Colonic mucosa (tissue), 4 donors: Measurements from ENCODE around the gene TGFBR3. TPM values are rescaled to one million over a fixed set of nuclear protein-coding genes. Genes with fewer than 3 reads are reported as not detected.

ENCODE experiments used
- DNase-seq: peaks from one replicate; pipeline ENCODE4 v3.0.0-alpha.2; 2020
- H3K27ac ChIP-seq: fragments of 200-600 bp; one replicate; pipeline ENCODE4 v1.8.0; 2021
- H3K27me3 ChIP-seq: fragments of 200-600 bp; one replicate; pipeline ENCODE4 v1.8.0; 2021
- H3K36me3 ChIP-seq: fragments of 200-600 bp; one replicate; pipeline ENCODE4 v1.8.0; 2021
- H3K4me1 ChIP-seq: fragments of 200-600 bp; one replicate; pipeline ENCODE4 v1.8.0; 2021; ENCODE audit warnings: mild to moderate bottlenecking
- H3K4me3 ChIP-seq: fragments of 200-600 bp; one replicate; pipeline ENCODE4 v1.8.0; 2021
- H3K9ac ChIP-seq, 2 donors: one replicate each; pipeline ENCODE4 v1.7.0; 2013; ENCODE audit warnings: control low read depth in 2 of 2, low read depth in 2 of 2, low read length in 2 of 2
- H3K9me3 ChIP-seq: fragments of 200-600 bp; one replicate; pipeline ENCODE4 v1.8.0; 2021
- CTCF ChIP-seq: fragments of 200-600 bp; IDR thresholded peaks from one replicate; pipeline ENCODE4 v1.8.0; 2022; ENCODE audit warnings: antibody characterized with exemption, mild to moderate bottlenecking
- intact Hi-C: fragments of 100-400 bp; cut with DNase I; formaldehyde crosslinking; loops from one replicate; pipeline ENCODE4 v1.14.1; 2022
- total RNA-seq, 2 donors: library from RNA; stranded (reverse); fragmentation: NEBNext Ultra II Directional in 1 of 2; extraction: Animal tissue kit (Norgen Biotek cat#: 25700) in 1 of 2; gene quantifications; one replicate each; pipeline ENCODE4 v1.2.1, GENCODE V29; 2021
- donor health status: healthy.
- donor health status: DM: no; HTN: no; CAD: no.
- donor health status: DM: no; HTN: no; CAD: no.

Gene TGFBR3
- total RNA-seq, 2 donors from 2014 or later, result 8.4 to 16.0 TPM

- H3K4me1 ChIP-seq, result no peaks in the 10 kb centered on the region
- no peak for DNase-seq
- no peaks in the 10 kb centered on the region for H3K9me3 ChIP-seq
- no peaks in the 10 kb centered on the region for H3K27me3 ChIP-seq
- intact Hi-C loops, result no loop called here
- H3K36me3 ChIP-seq, result no peaks in the 10 kb centered on the region
- no peak for TF ChIP-seq CTCF
- H3K9ac ChIP-seq, result no peak overlapping the region
- no peak overlapping the region for H3K4me3 ChIP-seq
- H3K27ac ChIP-seq, result no peak overlapping the region
These were observed 138.3 kb downstream of the TGFBR3 start for GRCh38 chr1:91747666-91748065.

- Histone ChIP-seq H3K4me1 (no peaks in the 10 kb centered on the region), H3K9ac (no peak overlapping the region), H3K27ac (no peak overlapping the region), H3K36me3 (no peaks in the 10 kb centered on the region), H3K4me3 (no peak overlapping the region), H3K9me3 (no peaks in the 10 kb centered on the region), H3K27me3 (no peaks in the 10 kb centered on the region)
- intact Hi-C loops, result no loop called here
- no peak for DNase-seq
- no peak for TF ChIP-seq CTCF
These were observed 139.1 kb downstream of the TGFBR3 start for GRCh38 chr1:91746728-91747338.

GRCh38 chr1:91745640-91746373, 140.1 kb downstream of the TGFBR3 start:
- Histone ChIP-seq H3K9ac (no peak overlapping the region), H3K4me1 (no peaks in the 10 kb centered on the region), H3K4me3 (no peak overlapping the region), H3K27ac (no peak overlapping the region), H3K27me3 (no peaks in the 10 kb centered on the region), H3K9me3 (no peaks in the 10 kb centered on the region), H3K36me3 (no peaks in the 10 kb centered on the region)
- intact Hi-C loops, result no loop called here
- no peak for TF ChIP-seq CTCF
- DNase-seq, result no peak

GRCh38 chr1:91744953-91745639, 140.9 kb downstream of the TGFBR3 start:
- intact Hi-C loops, result no loop called here
- no peaks in the 10 kb centered on the region for H3K4me1 ChIP-seq
- DNase-seq, result no peak
- H3K27me3 ChIP-seq, result no peaks in the 10 kb centered on the region
- no peaks in the 10 kb centered on the region for H3K9me3 ChIP-seq
- H3K27ac ChIP-seq, result no peak overlapping the region
- H3K36me3 ChIP-seq, result no peaks in the 10 kb centered on the region
- TF ChIP-seq CTCF, result no peak
- H3K9ac ChIP-seq, result no peak overlapping the region
- no peak overlapping the region for H3K4me3 ChIP-seq

GRCh38 chr1:91742848-91743292, 143.1 kb downstream of the TGFBR3 start:
- no peaks in the 10 kb centered on the region for H3K36me3 ChIP-seq
- intact Hi-C loops, result no loop called here
- no peaks in the 10 kb centered on the region for H3K4me1 ChIP-seq
- TF ChIP-seq CTCF, result no peak
- no peaks in the 10 kb centered on the region for H3K9me3 ChIP-seq
- no peaks in the 10 kb centered on the region for H3K27me3 ChIP-seq
- no peak overlapping the region for H3K9ac ChIP-seq
- no peak overlapping the region for H3K4me3 ChIP-seq
- no peak overlapping the region for H3K27ac ChIP-seq
- no peak for DNase-seq
